Smooth muscle cell of the brain vasculature (primary cell): ENCODE results near the gene DYSF.

ENCODE experiments used
- DNase-seq: peaks from one replicate; pipeline ENCODE4 v3.0.0-alpha.2; 2012; ENCODE audit warnings: low read depth, low spot score

The DYSF gene

DNA sequence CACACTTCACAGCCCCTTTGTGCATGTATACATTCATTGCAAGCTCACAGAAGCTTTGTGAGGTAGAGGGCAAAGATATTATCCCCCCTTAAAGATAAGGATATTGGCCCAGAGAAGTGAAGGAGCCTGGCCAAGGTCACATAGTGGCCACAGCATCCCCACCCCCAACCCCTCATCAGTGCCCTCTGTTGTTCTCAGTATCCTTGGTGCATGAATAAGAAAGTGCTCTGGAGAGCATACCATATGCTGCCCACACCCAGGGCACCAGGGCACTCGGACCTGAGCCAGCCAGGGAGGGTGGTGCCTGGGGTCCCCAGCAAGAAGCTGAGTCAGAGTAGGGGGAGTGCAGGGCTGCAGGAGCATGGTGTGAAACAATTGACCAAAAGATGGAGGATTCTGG, 3.3 kb downstream of the DYSF start:
- DNase-seq, result no peak

DNA sequence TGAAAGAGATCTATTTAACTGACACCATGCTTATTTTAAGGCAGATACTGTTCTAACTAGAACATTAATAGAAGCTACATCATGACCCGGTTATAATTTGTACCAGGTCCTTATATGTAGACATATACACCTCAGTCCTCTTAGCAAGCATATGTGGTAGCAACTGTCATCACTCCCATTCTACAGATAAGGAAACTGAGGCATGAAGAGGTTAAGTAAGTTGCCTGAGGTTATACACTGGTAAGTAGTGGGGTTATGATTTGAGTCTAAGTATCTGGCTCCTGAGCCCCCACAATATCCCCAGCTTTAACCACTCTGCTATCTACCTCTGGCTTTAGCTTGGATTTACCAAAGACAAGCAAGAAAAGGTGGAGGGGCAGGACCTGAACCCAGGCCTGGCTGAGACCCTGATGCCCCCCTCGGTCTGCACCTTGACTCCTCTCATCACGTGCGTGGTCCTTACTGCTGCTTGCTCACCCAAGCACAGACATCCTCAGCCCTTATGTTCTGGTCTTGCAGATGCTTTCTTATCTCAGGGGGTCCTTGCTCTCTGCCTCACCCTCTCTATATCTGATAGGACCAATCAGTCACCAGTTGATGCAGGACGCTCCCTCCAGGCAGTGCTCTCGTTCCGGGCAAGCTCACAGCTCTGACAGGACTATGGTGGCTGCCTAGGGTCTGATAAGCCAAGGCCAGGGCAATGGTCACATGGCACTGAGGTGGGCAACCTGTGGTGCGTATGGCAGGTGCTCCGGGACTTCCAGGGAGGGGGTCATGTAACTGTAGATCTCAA, 4.0 kb downstream of the DYSF start:
- DNase-seq, result no peak

DNA sequence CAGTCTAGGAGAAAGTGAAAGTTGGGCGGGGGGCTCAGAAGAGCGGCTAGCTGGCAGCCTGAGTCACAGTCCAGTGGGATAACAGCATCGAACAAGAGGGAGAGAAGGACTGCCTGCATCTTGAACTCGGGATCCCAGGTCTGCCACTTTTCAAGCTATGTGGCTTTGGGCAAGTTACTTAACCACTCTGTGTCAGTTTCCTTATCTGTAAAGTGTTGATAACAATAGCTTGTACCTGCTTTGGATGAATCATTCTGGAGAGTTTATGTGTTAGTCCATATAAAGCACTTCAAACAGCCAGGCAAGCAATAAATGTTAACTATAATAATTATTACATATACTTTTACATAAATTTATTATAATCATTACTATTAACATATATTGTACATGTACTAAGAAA, 4.6 kb downstream of the DYSF start:
- DNase-seq, result no peak

DNA sequence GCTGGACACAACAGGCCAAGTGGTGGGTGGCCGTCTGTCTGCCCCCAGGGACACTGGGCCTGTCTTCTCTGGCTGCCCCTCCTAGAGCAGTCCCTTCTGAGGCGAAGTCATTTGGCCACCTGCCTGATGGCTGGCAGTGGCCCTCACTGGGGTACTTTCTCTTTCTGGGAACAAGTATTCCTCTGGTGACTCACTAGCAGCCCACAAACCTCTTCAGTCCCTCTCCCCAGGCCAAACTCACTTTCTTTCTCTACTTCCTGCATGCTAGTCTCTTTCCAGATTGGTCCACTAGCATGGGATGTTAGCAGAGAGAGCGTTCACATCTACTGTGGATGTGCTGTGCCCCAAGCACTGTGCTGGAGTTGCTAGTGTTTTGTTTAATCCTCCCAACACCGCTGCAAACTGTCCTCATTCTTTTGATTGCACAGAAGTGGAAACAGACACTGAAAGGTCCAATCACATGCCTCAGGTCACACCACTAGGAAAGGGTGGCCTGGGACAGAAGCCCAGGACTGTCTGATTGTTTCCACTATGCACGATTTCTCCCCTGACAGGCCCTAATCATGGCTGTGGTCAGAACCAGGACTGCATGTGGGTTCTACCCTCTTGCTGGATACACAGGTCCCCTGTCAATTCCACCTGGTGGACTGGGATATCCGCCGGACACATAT, 5.2 kb downstream of the DYSF start:
- no peak for DNase-seq

DNA sequence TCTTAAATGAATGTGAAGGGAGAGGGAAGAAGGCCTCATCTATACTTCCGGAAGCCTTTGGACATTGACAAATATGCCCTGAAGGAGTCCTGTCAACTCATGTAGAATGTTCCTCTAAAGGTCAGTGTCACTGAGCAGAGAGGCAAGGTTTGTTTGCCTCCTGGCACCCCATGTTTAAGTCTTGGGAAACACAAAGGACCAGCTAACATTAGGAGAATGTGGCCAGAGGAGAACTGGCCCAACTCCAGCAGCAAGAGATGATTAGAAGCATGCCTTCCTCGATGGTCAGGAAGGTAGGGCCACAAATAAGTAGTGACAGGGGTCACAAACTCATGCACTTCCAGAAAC, 5.7 kb downstream of the DYSF start:
- no peak for DNase-seq

DNA sequence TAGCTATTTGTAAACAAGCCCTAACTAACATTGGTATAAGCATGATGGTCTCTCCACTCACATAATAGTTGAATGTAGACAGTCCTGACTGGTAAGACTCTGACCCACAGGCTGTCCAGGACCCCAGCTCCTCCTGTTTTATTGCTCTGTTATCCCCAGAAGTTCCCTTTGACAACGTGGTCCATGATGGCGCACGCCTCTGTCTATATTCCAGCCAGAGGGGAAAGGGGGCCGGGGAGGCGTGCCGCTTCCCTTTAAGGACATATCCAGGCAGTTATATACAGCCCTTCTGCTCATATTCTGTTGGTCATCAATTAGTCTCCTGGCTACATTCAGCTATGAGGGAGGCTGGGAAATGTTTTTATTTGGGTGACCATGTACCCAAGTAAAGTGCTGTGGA, 6.7 kb downstream of the DYSF start:
- no peak for DNase-seq

DNA sequence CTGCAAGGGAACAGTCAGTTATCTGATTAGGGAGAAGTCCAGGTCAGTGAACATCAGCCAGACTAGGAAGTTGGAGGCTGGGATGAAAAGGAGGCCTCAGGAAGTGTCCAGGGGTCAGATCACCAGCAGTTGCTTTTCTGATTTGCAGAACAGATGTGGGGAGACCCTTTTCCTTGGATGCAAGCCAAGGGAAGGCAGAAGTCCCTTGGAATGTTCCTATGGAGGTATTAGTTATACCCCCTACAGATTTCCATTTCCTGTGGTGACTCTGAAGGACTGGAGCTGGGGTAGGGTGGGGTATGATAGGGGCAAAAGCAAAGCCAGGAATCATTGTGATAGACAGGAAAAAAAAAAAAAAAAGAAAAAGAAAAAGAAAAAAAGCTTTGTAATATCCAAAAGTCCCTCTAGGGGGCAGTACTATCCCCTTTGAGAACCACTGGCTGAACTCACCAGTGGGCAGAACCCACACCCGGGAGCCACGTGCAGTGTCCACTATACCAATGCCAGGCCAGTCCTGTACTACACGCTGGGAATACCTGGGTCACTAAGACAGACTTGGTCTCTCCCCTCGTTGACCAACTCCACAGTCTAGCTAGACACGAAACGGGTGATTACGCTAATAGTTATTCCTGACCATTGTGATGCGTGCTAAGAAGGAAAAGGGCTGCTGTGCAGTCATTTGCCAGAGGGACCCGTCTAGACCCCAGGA, 7.4 kb downstream of the DYSF start:
- no peak for DNase-seq

DNA sequence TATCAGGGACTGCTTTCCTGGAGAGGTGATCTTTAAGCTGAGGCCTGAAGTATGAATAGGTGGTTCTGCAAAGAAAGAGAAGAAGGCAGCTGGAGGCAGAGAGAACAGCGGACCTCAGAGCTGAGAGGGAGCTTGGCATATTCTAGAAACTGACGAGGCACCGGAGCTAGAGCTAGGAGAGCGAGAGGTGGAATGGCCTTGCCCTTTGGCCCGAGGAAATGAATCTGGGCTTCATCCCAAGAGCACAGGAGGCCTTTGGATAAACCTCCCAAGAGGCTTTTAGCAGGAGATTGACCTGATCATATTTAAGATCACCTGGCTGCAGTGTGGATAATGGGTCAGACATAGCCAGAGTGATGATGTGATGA, 7.9 kb downstream of the DYSF start:
- no peak for DNase-seq

DNA sequence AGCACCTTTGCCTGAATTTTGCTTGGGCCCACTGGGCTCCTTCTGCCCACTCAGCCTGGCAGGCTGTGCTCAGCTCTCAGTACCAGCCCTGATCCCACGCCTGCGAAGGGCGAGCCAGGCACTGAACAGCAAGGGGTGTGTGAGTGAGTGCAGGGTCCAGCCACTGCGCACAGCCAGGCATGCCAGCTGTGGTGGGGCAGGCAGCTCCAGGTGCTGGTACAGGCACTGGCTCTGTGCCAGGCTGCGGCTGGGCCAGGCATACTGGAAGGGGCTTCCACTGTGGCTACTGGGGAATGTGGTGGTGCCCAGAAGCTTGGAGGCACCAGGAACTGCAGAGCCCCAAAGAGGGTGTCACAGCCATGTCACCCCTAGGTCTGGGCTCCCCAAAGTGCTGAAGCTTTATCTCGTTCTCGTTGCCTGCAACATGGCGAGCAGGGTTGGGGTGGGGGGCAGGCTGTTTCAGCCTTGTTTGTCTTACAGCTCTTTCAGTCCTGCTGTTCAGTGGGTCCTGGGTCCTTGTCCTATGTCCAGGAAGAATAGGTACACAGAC, 8.8 kb downstream of the DYSF start:
- DNase-seq, result no peak

DNA sequence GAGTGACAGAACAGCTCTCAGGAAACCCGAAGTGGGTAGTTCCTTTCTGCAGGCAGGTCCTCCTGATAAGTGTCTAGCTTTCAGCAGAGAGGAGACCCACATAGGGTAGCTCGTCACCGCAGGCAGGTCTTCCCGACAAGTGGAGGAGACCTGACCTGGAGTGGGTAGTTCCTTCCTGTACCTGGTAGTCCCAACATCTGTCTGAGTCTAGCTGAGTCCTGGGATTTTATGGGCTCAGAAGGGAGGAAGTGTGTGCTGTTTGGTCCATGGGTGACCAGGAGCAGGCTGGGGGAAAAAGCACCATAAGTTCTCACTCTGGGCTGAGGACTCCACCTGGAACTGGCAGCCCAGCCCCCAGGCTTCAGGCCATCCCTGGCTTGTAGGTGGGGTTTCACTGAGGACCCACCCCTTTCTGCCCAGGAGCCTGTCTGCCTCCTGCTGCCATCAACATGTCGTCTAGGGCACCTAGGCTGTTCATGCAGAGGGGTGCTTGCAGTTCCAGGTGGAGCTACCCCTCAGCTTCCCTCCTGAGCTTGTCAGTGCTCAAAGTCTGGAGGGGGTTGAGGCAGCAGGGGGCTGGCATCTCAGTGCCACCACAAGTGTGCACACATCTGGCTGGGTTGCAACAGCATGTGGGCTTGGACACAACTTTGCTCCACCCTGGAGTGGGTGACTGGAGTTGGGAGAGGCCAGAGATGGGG, 9.4 kb downstream of the DYSF start:
- no peak for DNase-seq

DNA sequence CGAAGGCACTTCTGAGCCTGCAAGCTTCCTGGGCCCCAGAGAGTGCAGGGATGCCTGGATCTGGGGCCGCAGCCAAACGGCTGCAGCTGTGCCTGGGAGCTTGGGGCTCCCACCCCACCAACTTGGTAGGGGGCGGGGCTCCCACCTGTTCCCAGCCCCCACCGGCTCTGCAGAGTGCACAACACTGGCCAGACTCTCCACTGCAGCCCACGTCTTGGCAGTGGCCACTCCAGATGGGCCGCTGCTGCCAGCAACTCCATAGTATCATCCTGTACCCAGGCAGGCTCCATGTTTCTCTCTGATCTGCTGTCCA, 9.9 kb downstream of the DYSF start:
- no peak for DNase-seq

DNA sequence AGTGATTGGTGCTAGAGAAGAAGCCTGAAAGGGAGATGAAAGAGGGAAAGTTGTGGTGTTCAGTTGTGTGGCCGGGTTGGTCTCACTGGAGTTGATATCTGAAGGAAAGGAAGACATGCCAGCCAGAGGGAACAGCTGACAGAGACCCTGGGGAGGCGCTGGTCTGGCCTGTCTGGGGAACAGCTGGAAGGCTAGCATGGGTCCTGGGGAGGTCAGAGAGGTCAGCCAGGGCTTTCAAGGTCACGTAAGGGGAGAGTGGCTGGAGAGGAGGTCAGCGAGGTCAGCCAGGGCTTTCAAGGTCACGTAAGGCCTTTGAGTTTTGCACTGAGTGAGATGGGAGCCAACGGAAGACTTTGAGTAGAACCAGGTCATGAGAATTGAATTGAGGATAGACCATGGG, 11.0 kb downstream of the DYSF start:
- no peak for DNase-seq

DNA sequence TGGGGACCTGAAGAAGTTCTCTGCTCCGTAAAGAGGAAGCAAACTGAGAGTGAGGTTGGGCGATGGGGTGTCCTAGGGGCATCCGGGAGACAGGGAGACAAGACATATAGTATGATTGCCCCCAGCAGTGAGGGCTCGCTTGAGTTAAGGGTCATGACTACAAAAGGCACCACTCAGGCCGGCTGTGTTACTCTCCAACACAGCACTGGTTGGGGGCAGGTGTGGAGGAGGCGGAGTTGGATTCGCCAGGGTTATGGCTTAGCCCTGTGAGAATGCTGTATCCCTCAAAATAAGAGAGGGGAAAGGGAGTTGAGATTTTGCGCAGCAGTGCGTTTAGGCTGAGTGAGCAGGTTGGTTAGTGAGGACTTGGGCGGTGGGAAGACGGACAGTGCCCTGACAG, 12.0 kb downstream of the DYSF start:
- no peak for DNase-seq

DNA sequence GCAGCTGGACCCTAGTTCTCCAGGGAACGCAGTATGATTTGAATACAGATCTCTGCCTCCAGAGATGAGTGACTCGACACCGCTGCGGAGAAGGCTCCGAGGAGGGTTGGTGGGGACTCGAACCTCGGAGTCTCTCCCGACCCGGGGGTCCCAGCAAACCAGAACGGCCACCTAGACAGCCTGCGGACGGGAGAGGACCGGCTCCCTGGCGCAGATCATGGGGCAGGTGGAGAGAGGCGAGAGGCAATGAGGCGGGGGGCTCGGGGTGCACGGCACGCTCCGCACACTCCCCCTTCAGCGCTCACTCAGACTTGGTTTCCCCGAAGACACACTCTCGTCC, 12.6 kb downstream of the DYSF start:
- DNase-seq, result no peak

DNA sequence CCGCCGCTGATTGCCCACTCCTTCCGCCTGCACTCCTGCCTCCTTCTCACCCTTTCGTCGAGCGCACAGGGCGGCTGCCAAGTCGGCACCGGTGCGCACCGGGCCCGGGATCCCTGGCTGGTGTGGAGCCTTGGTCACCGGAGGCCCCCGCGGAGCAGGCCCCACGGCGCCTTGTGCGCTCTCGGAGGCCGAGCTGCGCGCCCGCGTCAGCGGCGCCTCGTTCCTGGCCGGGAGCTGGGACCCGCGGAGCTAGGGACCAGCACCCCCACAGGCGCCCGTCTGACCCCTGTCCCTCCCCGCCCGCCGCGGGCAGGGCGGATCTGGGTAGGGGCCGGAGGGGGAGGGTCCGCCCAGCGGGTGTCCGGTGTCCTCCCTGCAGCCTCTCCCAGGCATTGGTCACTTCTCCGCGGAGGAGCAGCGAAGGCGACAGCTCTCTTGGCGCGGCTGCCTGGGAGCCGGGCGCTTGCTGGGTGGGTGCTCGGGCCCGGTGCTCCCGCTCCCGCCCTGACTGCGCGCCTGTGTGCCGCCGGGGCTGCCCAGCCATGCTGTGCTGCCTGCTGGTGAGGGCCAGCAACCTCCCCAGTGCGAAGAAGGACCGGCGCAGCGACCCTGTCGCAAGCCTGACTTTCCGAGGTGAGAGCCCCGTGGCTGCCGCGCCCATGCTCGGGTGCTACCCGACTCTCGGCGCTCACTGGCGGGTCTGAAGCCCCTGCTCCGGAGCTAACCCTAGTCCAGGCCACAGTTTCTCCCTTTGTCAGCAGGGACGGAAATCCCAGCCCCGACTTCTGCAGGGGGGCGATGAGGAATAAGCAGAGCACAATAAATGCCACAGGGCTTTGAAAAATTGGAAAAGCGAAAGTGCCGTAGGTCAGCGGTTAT, 13.2 kb downstream of the DYSF start:
- DNase-seq, result no peak

DNA sequence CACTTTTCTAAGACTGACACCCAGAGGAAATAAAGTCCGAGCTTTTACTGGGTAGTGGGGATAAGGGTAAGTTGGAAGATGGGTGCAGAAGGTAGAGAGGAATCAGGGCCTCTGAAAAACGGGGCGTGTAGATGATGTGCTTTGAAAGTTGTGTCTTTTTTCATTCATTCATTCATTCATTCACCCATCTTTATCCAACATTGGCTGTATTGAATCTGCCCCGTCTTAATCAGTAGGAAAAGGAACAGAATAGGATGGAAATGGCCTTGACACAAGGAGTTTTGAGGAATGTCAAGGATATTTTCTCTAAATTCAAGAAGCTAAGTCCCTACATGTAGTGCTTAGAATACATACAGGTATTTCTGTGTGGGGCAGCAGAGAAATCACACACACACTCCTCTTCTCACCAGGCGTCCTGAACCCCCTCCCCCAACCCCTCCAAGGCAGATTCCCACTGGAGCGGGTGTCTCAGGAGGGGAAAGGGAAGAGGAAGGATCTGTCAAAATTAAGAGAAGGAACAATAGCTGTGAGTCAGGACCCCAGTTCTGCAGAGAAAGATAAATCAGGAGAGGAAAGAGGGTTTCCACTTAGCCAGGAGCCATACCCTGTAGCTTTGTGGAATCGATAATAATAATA, 13.9 kb downstream of the DYSF start:
- DNase-seq, result no peak

DNA sequence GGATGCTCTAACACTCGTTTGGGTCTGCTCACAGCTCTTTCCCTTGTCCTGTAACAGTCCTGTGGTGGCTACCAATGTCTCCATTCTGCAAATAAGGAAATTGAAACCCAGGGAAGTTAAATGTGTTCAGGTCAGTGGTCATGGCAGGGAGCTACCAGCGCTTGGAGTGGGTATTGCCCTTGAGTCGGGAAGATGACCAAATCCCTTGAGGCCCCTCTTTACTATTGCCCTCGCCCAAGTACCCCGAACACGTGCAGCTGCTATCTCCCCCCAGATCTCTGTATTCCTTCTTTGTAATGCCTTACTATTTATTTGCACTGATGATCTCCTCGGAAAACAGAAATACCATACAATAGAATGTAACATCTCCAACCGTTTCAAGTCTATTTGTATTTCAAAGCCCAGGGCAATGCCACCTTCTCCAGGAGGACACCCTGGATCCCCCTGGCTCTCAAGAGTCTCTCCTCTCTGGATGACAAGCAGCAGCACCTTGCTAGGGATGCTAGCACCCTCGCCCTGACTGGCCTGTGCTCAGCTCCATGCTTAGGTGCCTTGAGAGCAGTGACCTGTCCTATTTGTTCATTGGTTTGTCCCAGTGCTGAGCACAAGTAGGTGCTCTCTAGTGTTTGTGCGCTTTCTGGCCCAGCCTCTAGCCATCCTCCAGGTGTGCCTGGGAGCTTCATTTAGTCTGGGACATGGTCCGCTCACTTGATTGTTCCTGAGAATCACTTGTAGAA, 15.1 kb downstream of the DYSF start:
- DNase-seq, result no peak

DNA sequence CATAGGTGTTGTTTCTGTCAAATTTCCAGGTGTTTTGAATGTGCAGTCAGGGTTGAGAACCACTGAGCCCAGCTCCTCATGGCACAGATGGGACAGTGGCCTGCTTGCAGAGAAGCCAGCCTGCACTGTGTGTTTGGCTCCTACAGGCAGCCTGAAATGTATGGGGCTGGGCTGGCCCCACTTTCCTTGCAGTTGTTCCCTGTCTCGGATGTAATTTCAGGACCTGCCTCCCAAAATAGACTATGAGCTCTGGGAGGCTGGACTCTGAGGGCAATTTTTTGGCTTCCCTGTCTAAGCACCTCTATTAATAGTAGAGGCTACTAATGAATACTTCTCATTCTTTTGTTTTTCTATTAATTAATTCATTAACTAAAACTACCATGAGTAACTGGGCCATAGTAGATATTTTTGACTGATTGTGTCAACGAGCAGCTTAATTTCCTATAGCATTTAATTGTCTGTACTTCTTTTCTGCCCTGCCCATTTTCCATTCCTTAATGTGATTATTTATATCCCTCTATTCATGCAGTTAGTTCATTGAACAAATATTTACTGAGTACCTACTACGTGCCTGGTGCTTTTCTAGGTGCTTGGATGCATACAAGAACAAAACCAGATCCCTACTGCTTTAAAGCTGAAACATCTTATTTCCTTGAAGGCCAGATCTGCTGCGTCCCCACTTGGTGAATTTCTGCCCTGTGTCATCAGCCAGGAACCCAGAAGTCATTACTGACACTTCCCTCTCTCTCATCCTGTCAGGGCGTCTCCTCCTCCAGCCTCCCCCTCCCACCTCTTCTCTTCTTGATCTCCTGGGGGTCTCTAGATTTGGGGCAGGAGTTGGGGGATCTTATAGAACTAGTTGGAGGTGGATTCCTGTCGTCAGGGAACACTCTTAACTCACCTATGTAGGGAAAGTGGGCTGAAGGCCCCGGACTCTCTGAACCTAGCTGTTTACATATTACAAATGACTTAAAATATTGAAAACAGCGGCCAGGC, 16.3 kb downstream of the DYSF start:
- no peak for DNase-seq

DNA sequence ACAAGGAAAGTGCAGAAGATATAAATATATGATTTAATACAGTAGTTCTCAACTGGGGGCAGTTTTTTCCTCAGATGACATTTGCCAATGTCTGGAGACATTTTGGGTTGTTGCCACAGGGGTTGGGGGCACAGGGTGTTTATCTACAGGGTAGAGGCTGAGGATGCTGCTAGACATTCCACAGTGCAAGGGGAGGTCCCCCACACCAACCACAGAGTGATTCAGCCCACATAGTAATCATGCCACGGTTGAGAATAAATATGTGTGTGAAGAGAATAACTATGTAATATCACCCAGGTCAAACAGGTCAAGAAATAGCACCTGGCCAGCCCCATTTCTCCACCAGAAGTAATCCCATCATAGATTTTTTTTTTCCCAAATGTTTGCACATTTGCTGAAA, 17.9 kb downstream of the DYSF start:
- DNase-seq, result no peak
